Measurements from ENCODE around the gene PLPPR5.
A peak's percentile ranks its signal among the peaks of the same experiment; 100 is the strongest.
"Not testable (repeated sequence)": the region's sequence is repeated elsewhere in the genome, so short reads cannot be mapped to it uniquely, and the experiment has no call there.

The PLPPR5 gene

GRCh38 chr1:98906809-98907208 is 97.9 kb downstream of the PLPPR5 start:
- DNase-seq (no peak), ATAC-seq (no peak)
- no peak overlapping the region for H3K27ac Mint-ChIP-seq
- no peaks in the 10 kb centered on the region for H3K9me3 Mint-ChIP-seq
- H3K4me3 Mint-ChIP-seq, result no peak overlapping the region
- no peaks in the 10 kb centered on the region for H3K4me1 Mint-ChIP-seq
- no peaks in the 10 kb centered on the region for H3K27me3 Mint-ChIP-seq

- ATAC-seq, result no peak
- no peaks in the 10 kb centered on the region for H3K27me3 Mint-ChIP-seq
- H3K27ac Mint-ChIP-seq, result no peak overlapping the region
- H3K4me3 Mint-ChIP-seq, result no peak overlapping the region
- no peaks in the 10 kb centered on the region for H3K9me3 Mint-ChIP-seq
- H3K4me1 Mint-ChIP-seq, result no peaks in the 10 kb centered on the region
- no peak for DNase-seq
Observed at GRCh38 chr1:98906361-98906760, 98.3 kb downstream of the PLPPR5 start.

GRCh38 chr1:98904684-98905083 is 100.0 kb downstream of the PLPPR5 start:
- no peak for DNase-seq
- ATAC-seq, result no peak
- Mint-ChIP-seq H3K9me3 (no peaks in the 10 kb centered on the region), H3K4me3 (no peak overlapping the region), H3K4me1 (no peaks in the 10 kb centered on the region), H3K27ac (peak overlapping the region in 1 of 2 donors; percentile 6), H3K27me3 (no peaks in the 10 kb centered on the region)

GRCh38 chr1:98903726-98904125 is 100.9 kb downstream of the PLPPR5 start:
- Mint-ChIP-seq H3K27me3 (no peaks in the 10 kb centered on the region), H3K4me3 (no peak overlapping the region), H3K9me3 (no peaks in the 10 kb centered on the region), H3K4me1 (peaks cover 1% of the 10 kb centered on the region), H3K27ac (no peak overlapping the region)
- ATAC-seq (no peak), DNase-seq (no peak)

- DNase-seq, result no peak
- Mint-ChIP-seq H3K27ac (no peak overlapping the region), H3K4me1 (peaks cover 6% of the 10 kb centered on the region), H3K9me3 (no peaks in the 10 kb centered on the region), H3K27me3 (no peaks in the 10 kb centered on the region), H3K4me3 (no peak overlapping the region)
- no peak for ATAC-seq
Observed at GRCh38 chr1:98903261-98903660, 101.4 kb downstream of the PLPPR5 start.

- peaks cover 6 to 7% of the 10 kb centered on the region in 2 donors for H3K9me3 Mint-ChIP-seq
- peaks cover 12% of the 10 kb centered on the region for H3K4me1 Mint-ChIP-seq
- no peak overlapping the region for H3K27ac Mint-ChIP-seq
- DNase-seq, result no peak
- no peak overlapping the region for H3K4me3 Mint-ChIP-seq
- H3K27me3 Mint-ChIP-seq, result no peaks in the 10 kb centered on the region
- ATAC-seq, result no peak
Observed at GRCh38 chr1:98898940-98899339, 105.7 kb downstream of the PLPPR5 start.

- no peak for ATAC-seq
- Mint-ChIP-seq H3K27ac (no peak overlapping the region), H3K27me3 (no peaks in the 10 kb centered on the region), H3K4me3 (no peak overlapping the region), H3K9me3 (peaks cover 6 to 7% of the 10 kb centered on the region in 2 donors), H3K4me1 (peaks cover 12% of the 10 kb centered on the region)
- DNase-seq, result no peak
Observed at GRCh38 chr1:98897479-98897878, 107.2 kb downstream of the PLPPR5 start.

- Mint-ChIP-seq H3K4me1 (peaks cover 12% of the 10 kb centered on the region), H3K9me3 (peaks cover 6 to 7% of the 10 kb centered on the region in 2 donors), H3K4me3 (no peak overlapping the region), H3K27me3 (no peaks in the 10 kb centered on the region), H3K27ac (no peak overlapping the region)
- no peak for DNase-seq
- ATAC-seq, result no peak
Observed at GRCh38 chr1:98896711-98897445, 107.8 kb downstream of the PLPPR5 start.

- no peak overlapping the region for H3K4me3 Mint-ChIP-seq
- no peak overlapping the region for H3K27ac Mint-ChIP-seq
- H3K27me3 Mint-ChIP-seq, result no peaks in the 10 kb centered on the region
- peaks cover 6 to 7% of the 10 kb centered on the region in 2 donors for H3K9me3 Mint-ChIP-seq
- peaks cover 20% of the 10 kb centered on the region for H3K4me1 Mint-ChIP-seq
- DNase-seq, result no peak
- no peak for ATAC-seq
Observed at GRCh38 chr1:98893371-98893770, 111.3 kb downstream of the PLPPR5 start.

GRCh38 chr1:98888869-98889268 is 115.8 kb downstream of the PLPPR5 start:
- Mint-ChIP-seq H3K4me3 (no peak overlapping the region), H3K27me3 (no peaks in the 10 kb centered on the region), H3K4me1 (peaks cover 13% of the 10 kb centered on the region), H3K9me3 (no peaks in the 10 kb centered on the region), H3K27ac (no peak overlapping the region)
- ATAC-seq (no peak), DNase-seq (no peak)

GRCh38 chr1:98887507-98887906 is 117.2 kb downstream of the PLPPR5 start:
- no peak overlapping the region for H3K4me3 Mint-ChIP-seq
- ATAC-seq, result no peak
- no peak for DNase-seq
- no peak overlapping the region for H3K27ac Mint-ChIP-seq
- no peaks in the 10 kb centered on the region for H3K9me3 Mint-ChIP-seq
- H3K4me1 Mint-ChIP-seq, result peaks cover 13% of the 10 kb centered on the region
- no peaks in the 10 kb centered on the region for H3K27me3 Mint-ChIP-seq

GRCh38 chr1:98884864-98885263 is 119.8 kb downstream of the PLPPR5 start:
- DNase-seq (no peak), ATAC-seq (no peak)
- peaks cover 3% of the 10 kb centered on the region for H3K4me1 Mint-ChIP-seq
- H3K4me3 Mint-ChIP-seq, result no peak overlapping the region
- H3K9me3 Mint-ChIP-seq, result peaks cover 0 to 8% of the 10 kb centered on the region in 2 donors
- no peaks in the 10 kb centered on the region for H3K27me3 Mint-ChIP-seq
- H3K27ac Mint-ChIP-seq, result no peak overlapping the region

- no peak overlapping the region for H3K4me3 Mint-ChIP-seq
- H3K27ac Mint-ChIP-seq, result no peak overlapping the region
- DNase-seq, result no peak
- peaks cover 8 to 33% of the 10 kb centered on the region in 2 donors for H3K9me3 Mint-ChIP-seq
- ATAC-seq, result no peak
- H3K4me1 Mint-ChIP-seq, result no peaks in the 10 kb centered on the region
- H3K27me3 Mint-ChIP-seq, result no peaks in the 10 kb centered on the region
Observed at GRCh38 chr1:98881901-98882300, 122.8 kb downstream of the PLPPR5 start.

GRCh38 chr1:98881234-98881633 is 123.4 kb downstream of the PLPPR5 start:
- H3K9me3 Mint-ChIP-seq, result peaks cover 11 to 36% of the 10 kb centered on the region in 2 donors
- not testable (repeated sequence) for ATAC-seq

GRCh38 chr1:98874828-98875227 is 129.8 kb downstream of the PLPPR5 start:
- H3K27me3 Mint-ChIP-seq, result no peaks in the 10 kb centered on the region
- H3K4me1 Mint-ChIP-seq, result peaks cover 17% of the 10 kb centered on the region
- peaks cover 39 to 63% of the 10 kb centered on the region in 2 donors for H3K9me3 Mint-ChIP-seq
- H3K4me3 Mint-ChIP-seq, result no peak overlapping the region
- H3K27ac Mint-ChIP-seq, result peak overlapping the region in 1 of 2 donors; percentile 28
- ATAC-seq, result no peak
- no peak for DNase-seq

More at GRCh38 chr1:98881234-98881633, 123.4 kb downstream of the PLPPR5 start:
- not testable (repeated sequence) for H3K4me1 Mint-ChIP-seq, DNase-seq, H3K27ac Mint-ChIP-seq, H3K27me3 Mint-ChIP-seq, H3K4me3 Mint-ChIP-seq

- H3K27me3 Mint-ChIP-seq, result no peaks in the 10 kb centered on the region
- DNase-seq, result peak; percentile 52 to 58
- H3K27ac Mint-ChIP-seq, result peak overlapping the region; percentile 94 to 95
- peak; percentile 95 for ATAC-seq
- H3K4me3 Mint-ChIP-seq, result peak overlapping the region; percentile 63 to 77
- peaks cover 43 to 49% of the 10 kb centered on the region in 2 donors for H3K9me3 Mint-ChIP-seq
- peaks cover 17% of the 10 kb centered on the region for H3K4me1 Mint-ChIP-seq
Observed at GRCh38 chr1:98870959-98871903, 133.4 kb downstream of the PLPPR5 start.
